IMR-90 (cell line): ENCODE data around the gene NDNF. TPM values are rescaled to one million over a fixed set of nuclear protein-coding genes. Genes with fewer than 3 reads are reported as not detected.

ENCODE experiments used
- ATAC-seq: fragments of 200-7000 bp; cut with Tn5 transposase; 2 replicates; pipeline ENCODE4 v1.9.1; 2020; ENCODE audit warnings: low read depth, mild to moderate bottlenecking, moderate library complexity
- BruUV-seq: library from RNA; stranded (reverse); fragments of 400-500 nt; replicated peaks from 2 replicates; lab custom pipeline; 2021; lab: Mats Ljungman, UMichigan
- CTCF ChIA-PET: fragments of 300-600 bp; formaldehyde crosslinking; extraction: SDS; loops from one replicate; lab custom pipeline; 2021; ENCODE audit warnings: antibody characterized with exemption; lab: Yijun Ruan, JAX
- POLR2A ChIA-PET: fragments of 300-600 bp; sonication (Branson Sonifier 250); formaldehyde crosslinking; loops from one replicate; lab custom pipeline; 2022; ENCODE audit warnings: antibody characterized with exemption; ENCODE audit not compliant: unreplicated experiment; lab: Charles Lee
- DNase-seq: peaks from one replicate; pipeline ENCODE4 v3.0.0; 2013
- H2AFZ ChIP-seq: replicated peaks from 2 replicates; pipeline ENCODE3; 2013; ENCODE audit warnings: low read length, mild to moderate bottlenecking; ENCODE audit not compliant: poor library complexity
- H2AK5ac ChIP-seq: 2 replicates; pipeline ENCODE4 v1.6.1; 2013; ENCODE audit warnings: low read depth, low read length, inconsistent platforms
- H2AK9ac ChIP-seq: replicated peaks from 2 replicates; pipeline ENCODE3; 2013; ENCODE audit warnings: mild to moderate bottlenecking, low read depth, low read length, moderate library complexity; ENCODE audit not compliant: poor library complexity
- H2BK120ac ChIP-seq: 2 replicates; pipeline ENCODE4 v1.6.1; 2013; ENCODE audit warnings: low read depth, low read length, inconsistent platforms
- H2BK15ac ChIP-seq: 3 replicates; pipeline ENCODE4 v1.6.1; 2013; ENCODE audit warnings: low read depth, low read length, inconsistent platforms
- H2BK20ac ChIP-seq: 2 replicates; pipeline ENCODE4 v1.6.1; 2013; ENCODE audit warnings: low read depth, mild to moderate bottlenecking, inconsistent platforms, low read length, moderate library complexity
- H2BK5ac ChIP-seq: 2 replicates; pipeline ENCODE4 v1.6.1; 2013; ENCODE audit warnings: mild to moderate bottlenecking, low read depth, low read length, inconsistent platforms; ENCODE audit not compliant: poor library complexity, severe bottlenecking
- H3K14ac ChIP-seq: replicated peaks from 2 replicates; pipeline ENCODE4 v1.6.1; 2013; ENCODE audit warnings: low read depth, low read length, inconsistent platforms
- H3K18ac ChIP-seq: 2 replicates; pipeline ENCODE4 v1.6.1; 2013; ENCODE audit warnings: low read depth, low read length, control low read depth
- H3K23ac ChIP-seq: 2 replicates; pipeline ENCODE4 v1.6.1; 2013; ENCODE audit warnings: low read depth, low read length, inconsistent platforms
- H3K27ac ChIP-seq: 2 replicates; pipeline ENCODE4 v1.5.1; 2013; ENCODE audit warnings: mild to moderate bottlenecking, control low read depth, low read length; ENCODE audit not compliant: insufficient read depth
- H3K27me3 ChIP-seq: 2 replicates; pipeline ENCODE4 v1.6.1; 2013; ENCODE audit warnings: low read length; ENCODE audit not compliant: control insufficient read depth, insufficient read depth
- H3K36me3 ChIP-seq: 2 replicates; pipeline ENCODE4 v1.6.1; 2013; ENCODE audit warnings: low read length, mixed read lengths; ENCODE audit not compliant: control insufficient read depth, insufficient read depth
- H3K4ac ChIP-seq: 2 replicates; pipeline ENCODE4 v1.6.1; 2013; ENCODE audit warnings: low read depth, low read length, inconsistent platforms
- H3K4me1 ChIP-seq: 2 replicates; pipeline ENCODE4 v1.6.1; 2013; ENCODE audit warnings: low read length, mixed read lengths; ENCODE audit not compliant: control insufficient read depth, insufficient read depth
- H3K4me2 ChIP-seq: 2 replicates; pipeline ENCODE4 v1.6.1; 2013; ENCODE audit warnings: low read depth, mild to moderate bottlenecking, control low read depth, low read length, moderate library complexity
- H3K4me3 ChIP-seq: 2 replicates; pipeline ENCODE4 v1.5.1; 2013; ENCODE audit warnings: low read depth, mild to moderate bottlenecking, control low read depth, low read length, moderate library complexity; ENCODE audit not compliant: insufficient read depth
- H3K56ac ChIP-seq: 2 replicates; pipeline ENCODE4 v1.6.1; 2013; ENCODE audit warnings: low read length, inconsistent platforms; ENCODE audit not compliant: insufficient read depth; ENCODE audit errors: extremely low read depth
- H3K79me1 ChIP-seq, 2 experiments: 2 replicates each; pipeline ENCODE4 v1.6.1; 2013; ENCODE audit warnings: low read length in 2 of 2, inconsistent platforms in 1 of 2, low read depth in 1 of 2
- H3K9ac ChIP-seq: 2 replicates; pipeline ENCODE4 v1.6.1; 2013; ENCODE audit warnings: low read depth, low read length, control low read depth
- H3K9me1 ChIP-seq: 2 replicates; pipeline ENCODE4 v1.6.1; 2013; ENCODE audit warnings: low read length, inconsistent platforms; ENCODE audit not compliant: insufficient read depth
- H3K9me3 ChIP-seq: 2 replicates; pipeline ENCODE4 v1.6.1; 2013; ENCODE audit warnings: low read length; ENCODE audit not compliant: control insufficient read depth, insufficient read depth
- H4K20me1 ChIP-seq: 2 replicates; pipeline ENCODE4 v1.6.1; 2013; ENCODE audit warnings: low read length, inconsistent platforms; ENCODE audit not compliant: insufficient read depth
- H4K5ac ChIP-seq: 2 replicates; pipeline ENCODE4 v1.6.1; 2013; ENCODE audit warnings: mild to moderate bottlenecking, low read depth, low read length, control low read depth
- H4K8ac ChIP-seq, 2 experiments: 2 replicates each; pipeline ENCODE4 v1.6.1; 2013; ENCODE audit warnings: low read depth in 2 of 2, low read length in 2 of 2, control low read depth in 1 of 2, inconsistent platforms in 1 of 2
- H4K91ac ChIP-seq: 2 replicates; pipeline ENCODE4 v1.6.1; 2013; ENCODE audit warnings: low read depth, low read length, inconsistent platforms; ENCODE audit not compliant: insufficient read depth
- BHLHE40 ChIP-seq: fragments of 150-350 bp; IDR thresholded peaks from 2 replicates; pipeline ENCODE4 v1.6.1; 2016; ENCODE audit warnings: mild to moderate bottlenecking, low read depth, low read length
- CEBPB ChIP-seq: IDR thresholded peaks from 2 replicates; pipeline ENCODE4 v1.6.1; 2012; ENCODE audit warnings: low read depth, low read length, improper control_type of control experiment
- CHD1 ChIP-seq: IDR thresholded peaks from 2 replicates; pipeline ENCODE4 v1.6.1; 2012; ENCODE audit warnings: low read depth, low read length, improper control_type of control experiment
- CTCF ChIP-seq: conservative IDR thresholded peaks from 2 replicates; pipeline ENCODE4 v1.5.1; 2012; ENCODE audit warnings: mild to moderate bottlenecking, low read depth, low read length, improper control_type of control experiment
- ELK1 ChIP-seq: fragments of 150-350 bp; IDR thresholded peaks from 2 replicates; pipeline ENCODE4 v1.6.1; 2016; ENCODE audit warnings: low read depth, mild to moderate bottlenecking, low read length, moderate library complexity, borderline replicate concordance
- FOS ChIP-seq: fragments of 150-350 bp; IDR thresholded peaks from 2 replicates; pipeline ENCODE4 v1.6.1; 2016; ENCODE audit warnings: low read depth, low read length
- MAFK ChIP-seq: IDR thresholded peaks from 2 replicates; pipeline ENCODE4 v1.6.1; 2012; ENCODE audit warnings: low read depth, low read length, improper control_type of control experiment
- MAZ ChIP-seq: IDR thresholded peaks from 2 replicates; pipeline ENCODE4 v1.6.1; 2012; ENCODE audit warnings: low read depth, mild to moderate bottlenecking, low read length, improper control_type of control experiment, moderate library complexity, borderline replicate concordance
- MXI1 ChIP-seq: IDR thresholded peaks from 2 replicates; pipeline ENCODE4 v1.6.1; 2012; ENCODE audit warnings: low read depth, mild to moderate bottlenecking, low read length, moderate library complexity, borderline replicate concordance
- NFE2L2 ChIP-seq: fragments of 150-350 bp; IDR thresholded peaks from 2 replicates; pipeline ENCODE4 v1.6.1; 2016; ENCODE audit warnings: low read depth, mild to moderate bottlenecking, low read length
- POLR2A ChIP-seq: IDR thresholded peaks from 2 replicates; pipeline ENCODE4 v1.6.1; 2012; ENCODE audit warnings: mild to moderate bottlenecking, low read depth, low read length
- RAD21 ChIP-seq: IDR thresholded peaks from 2 replicates; pipeline ENCODE4 v1.6.1; 2012; ENCODE audit warnings: low read length, improper control_type of control experiment
- RCOR1 ChIP-seq: IDR thresholded peaks from 2 replicates; pipeline ENCODE4 v1.6.1; 2012; ENCODE audit warnings: mild to moderate bottlenecking, low read length, improper control_type of control experiment; ENCODE audit not compliant: insufficient replicate concordance
- RFX5 ChIP-seq: IDR thresholded peaks from 2 replicates; pipeline ENCODE4 v1.8.0; 2012; ENCODE audit warnings: low read depth, mild to moderate bottlenecking, low read length, moderate library complexity
- SMC3 ChIP-seq: fragments of 150-350 bp; IDR thresholded peaks from 2 replicates; pipeline ENCODE4 v1.6.1; 2016; ENCODE audit warnings: low read depth, mild to moderate bottlenecking, antibody characterized with exemption, low read length, moderate library complexity
- WGBS, 2 experiments: methylation state at CpG; one replicate each; pipeline versions ENCODE4 v1.1.5 to v1.1.7; 2013; ENCODE audit warnings: missing lambda C conversion rate in 2 of 2; ENCODE audit not compliant: insufficient read length in 1 of 2; ENCODE audit errors: extremely low coverage in 2 of 2; 5-methylcytosine and 5-hydroxymethylcytosine counted together
- dilution Hi-C: fragments of 300-500 bp; cut with HindIII; formaldehyde crosslinking; loops from one replicate; pipeline ENCODE4 v1.14.3; 2018; ENCODE audit warnings: low sequenced_read_pairs; ENCODE audit not compliant: unreplicated experiment
- in situ Hi-C: fragments of 300-500 bp; cut with MboI; formaldehyde crosslinking; loops from 3 replicates; pipeline ENCODE4 v1.14.3; 2019; ENCODE audit warnings: low sequenced_read_pairs, inconsistent platforms, mixed read lengths
- intact Hi-C: fragments of 100-400 bp; cut with micrococcal nuclease; formaldehyde crosslinking; loops from 2 replicates; pipeline ENCODE4 v1.10.0; 2022
- polyA plus RNA-seq, 3 experiments: library from polyadenylated mRNA; depleted of rRNA; stranded (reverse); fragments of >200 nt; gene quantifications; 2 replicates each; pipeline ENCODE4 v1.2.3, GENCODE V29; 2012; ENCODE audit warnings: low replicate concordance in 1 of 3
- total RNA-seq: library from RNA; depleted of rRNA; stranded (reverse); fragments of >200 nt; gene quantifications from 2 replicates; pipeline ENCODE4 v1.2.3, GENCODE V29; 2012
- TF ChIP-seq, protein P1 (sequence below): fragments of 150-350 bp; IDR thresholded peaks from 2 replicates; pipeline ENCODE4 v1.6.1; 2017; ENCODE audit warnings: mild to moderate bottlenecking, antibody characterized with exemption, low read length, low read depth

NDNF gene
- total and polyA plus RNA-seq, 2 of the 4 experiments (the other 2 are of a cell fraction), result under 0.01 TPM; not detected in 1

DNA sequence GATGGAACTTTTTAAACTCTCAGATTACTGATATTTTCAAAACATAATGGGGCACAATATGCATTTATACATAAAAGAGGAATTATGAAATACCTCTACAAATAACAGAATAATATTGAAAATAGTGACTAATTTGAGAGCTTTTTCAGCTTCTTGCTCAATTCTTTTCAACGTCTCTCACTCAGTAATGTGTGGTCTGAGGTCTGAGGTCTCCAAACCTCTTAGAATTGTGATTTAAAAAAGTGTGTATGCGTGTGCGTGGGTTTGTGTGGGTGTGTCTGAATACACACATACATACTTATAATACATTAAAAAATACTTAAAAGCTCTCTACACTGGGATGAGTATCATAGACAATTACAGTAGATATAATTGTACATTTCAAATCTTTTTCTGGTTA lies 7.9 kb downstream of the NDNF start:
- H3K56ac ChIP-seq, result no peak overlapping the region
- no peak overlapping the region for H3K27ac ChIP-seq
- H2AK5ac ChIP-seq, result no peak overlapping the region
- no peak overlapping the region for H3K9ac ChIP-seq
- no peak overlapping the region for H3K4me2 ChIP-seq
- intact Hi-C loops, result no loop called here
- H2BK15ac ChIP-seq, result no peak overlapping the region
- DNase-seq (no peak), ATAC-seq (no peak)
- H3K27me3 ChIP-seq, result peaks cover 12% of the 10 kb centered on the region
- no peak overlapping the region for H3K14ac ChIP-seq
- TF ChIP-seq MXI1 (no peak), RAD21 (no peak), CHD1 (no peak), FOS (no peak), NFE2L2 (no peak), POLR2A (no peak), RFX5 (no peak), CEBPB (no peak), ELK1 (no peak), SMC3 (no peak), MAZ (no peak), BHLHE40 (no peak), MAFK (no peak), RCOR1 (no peak), CTCF (no peak)
- TF ChIP-seq, protein P1, sequence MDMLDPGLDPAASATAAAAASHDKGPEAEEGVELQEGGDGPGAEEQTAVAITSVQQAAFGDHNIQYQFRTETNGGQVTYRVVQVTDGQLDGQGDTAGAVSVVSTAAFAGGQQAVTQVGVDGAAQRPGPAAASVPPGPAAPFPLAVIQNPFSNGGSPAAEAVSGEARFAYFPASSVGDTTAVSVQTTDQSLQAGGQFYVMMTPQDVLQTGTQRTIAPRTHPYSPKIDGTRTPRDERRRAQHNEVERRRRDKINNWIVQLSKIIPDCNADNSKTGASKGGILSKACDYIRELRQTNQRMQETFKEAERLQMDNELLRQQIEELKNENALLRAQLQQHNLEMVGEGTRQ, result no peak
- H3K4me3 ChIP-seq, result no peak overlapping the region
- H2AK9ac ChIP-seq, result no peak overlapping the region
- H2BK5ac ChIP-seq, result no peak overlapping the region
- no peak overlapping the region for H4K91ac ChIP-seq
- no peak overlapping the region for H4K8ac ChIP-seq
- dilution Hi-C loops, result no loop called here
- ChIA-PET CTCF (no interaction called here), POLR2A (no interaction called here)
- no peak overlapping the region for H2BK120ac ChIP-seq
- H3K9me1 ChIP-seq, result no peaks in the 10 kb centered on the region
- no CpG with 5 or more reads among the region's 3 CpGs for WGBS, 2 experiments
- in situ Hi-C loops, result no loop called here
- H3K4ac ChIP-seq, result no peak overlapping the region
- no peak overlapping the region for H2BK20ac ChIP-seq
- no peaks in the 10 kb centered on the region for H3K4me1 ChIP-seq
- H3K79me1 ChIP-seq, result no peaks in the 10 kb centered on the region
- no TSS peak for BruUV-seq
- no peaks in the 10 kb centered on the region for H3K9me3 ChIP-seq
- no peaks in the 10 kb centered on the region for H4K20me1 ChIP-seq
- H3K18ac ChIP-seq, result no peak overlapping the region
- H2AFZ ChIP-seq, result no peak overlapping the region
- no peaks in the 10 kb centered on the region for H3K36me3 ChIP-seq
- no peak overlapping the region for H3K23ac ChIP-seq
- no peak overlapping the region for H4K5ac ChIP-seq
